DMS79 treated with DMSO at 0.1 percent for 48 hours (cell line): ENCODE results near the gene CYP46A1.

ENCODE experiments used
- DNase-seq: peaks from one replicate; lab custom pipeline; 2025; lab: John Stamatoyannopoulos, UW

Gene CYP46A1

GRCh38 chr14:99729991-99730875 is 46.1 kb downstream of the CYP46A1 start:
- peak; percentile 62 for DNase-seq

- no peak for DNase-seq
These were observed 46.9 kb downstream of the CYP46A1 start for GRCh38 chr14:99730876-99731546.

GRCh38 chr14:99731547-99732435 is 47.7 kb downstream of the CYP46A1 start:
- DNase-seq, result no peak

- DNase-seq, result no peak
These were observed 48.5 kb downstream of the CYP46A1 start for GRCh38 chr14:99732436-99733210.

- DNase-seq, result no peak
These were observed 49.1 kb downstream of the CYP46A1 start for GRCh38 chr14:99733211-99733539.

GRCh38 chr14:99733540-99734405 is 49.7 kb downstream of the CYP46A1 start:
- DNase-seq, result no peak

GRCh38 chr14:99734406-99735051 is 50.4 kb downstream of the CYP46A1 start:
- peak; percentile 12 for DNase-seq

- no peak for DNase-seq
These were observed 51.4 kb downstream of the CYP46A1 start for GRCh38 chr14:99735189-99736135.

- DNase-seq, result peak; percentile 60
These were observed 52.7 kb downstream of the CYP46A1 start for GRCh38 chr14:99736603-99737371.

- peak; percentile 48 for DNase-seq
These were observed 53.4 kb downstream of the CYP46A1 start for GRCh38 chr14:99737451-99737951.

GRCh38 chr14:99737956-99738667 is 54.0 kb downstream of the CYP46A1 start:
- DNase-seq, result no peak

GRCh38 chr14:99740411-99740810 is 56.3 kb downstream of the CYP46A1 start:
- DNase-seq, result no peak

- DNase-seq, result no peak
These were observed 57.3 kb downstream of the CYP46A1 start for GRCh38 chr14:99741227-99741976.

GRCh38 chr14:99742074-99742473 is 58.0 kb downstream of the CYP46A1 start:
- DNase-seq, result no peak

GRCh38 chr14:99742509-99743487 is 58.7 kb downstream of the CYP46A1 start:
- no peak for DNase-seq
